GM19438 (cell line): ENCODE measurements around the gene VAMP8.
"Not testable (repeated sequence)": the region's sequence is repeated elsewhere in the genome, so short reads cannot be mapped to it uniquely, and the experiment has no call there.

Experiments
- ATAC-seq: cut with Tn5 transposase; IDR thresholded peaks from one replicate; pipeline ENCODE4 v1.9.1; 2021; ENCODE audit warnings: low read depth; ENCODE audit not compliant: unreplicated experiment

The VAMP8 gene

DNA sequence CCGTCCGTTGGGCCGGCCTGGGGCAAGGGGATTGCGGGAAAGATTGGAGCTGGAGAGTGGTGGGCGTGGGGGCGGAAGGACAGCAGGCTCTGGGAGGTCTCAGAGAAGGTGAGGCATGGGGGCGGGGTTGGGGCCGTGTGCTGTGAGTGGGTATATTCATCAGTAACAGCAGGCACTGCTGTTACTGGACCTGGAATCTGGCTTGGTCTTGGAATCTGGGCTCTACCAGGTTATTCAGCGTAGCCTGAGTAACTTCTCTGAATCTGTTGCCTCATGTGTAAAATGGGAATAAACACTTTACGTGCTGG lies 18.6 kb downstream of the VAMP8 start:
- no peak for ATAC-seq

DNA sequence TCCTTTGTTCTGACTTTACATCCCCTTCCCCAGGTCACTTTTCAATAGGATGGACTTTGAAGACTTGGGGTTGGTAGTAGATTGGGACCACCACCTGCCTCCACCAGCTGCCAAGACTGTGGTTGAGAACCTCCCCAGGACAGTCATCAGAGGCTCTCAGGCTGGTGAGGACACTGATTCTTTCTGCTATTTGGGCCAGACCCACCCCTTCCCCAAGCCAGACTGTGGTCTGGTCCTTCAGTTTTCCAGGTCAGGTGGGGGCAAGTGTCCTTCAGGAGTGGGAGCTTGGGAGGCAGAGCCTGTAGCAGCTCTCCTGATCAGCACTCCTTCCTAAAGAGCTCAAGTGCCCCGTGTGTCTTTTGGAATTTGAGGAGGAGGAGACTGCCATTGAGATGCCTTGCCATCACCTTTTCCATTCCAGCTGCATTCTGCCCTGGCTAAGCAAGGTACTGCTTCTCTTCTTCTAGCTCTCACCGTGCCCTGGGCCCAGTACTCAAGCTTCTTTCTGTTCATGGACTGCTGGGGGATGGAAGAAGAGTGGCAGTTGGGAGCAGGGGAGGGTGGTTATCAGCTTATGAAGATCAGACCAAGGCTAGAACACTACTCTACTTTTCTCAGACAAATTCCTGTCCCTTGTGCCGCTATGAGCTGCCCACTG lies 19.2 kb downstream of the VAMP8 start:
- ATAC-seq, result no peak

- ATAC-seq, result no peak
Measured at GRCh38 chr2:85597241-85597640, 19.9 kb downstream of the VAMP8 start.

GRCh38 chr2:85598594-85599340 lies 21.4 kb downstream of the VAMP8 start:
- no peak for ATAC-seq

- no peak for ATAC-seq
Measured at GRCh38 chr2:85599468-85600234, 22.3 kb downstream of the VAMP8 start.

DNA sequence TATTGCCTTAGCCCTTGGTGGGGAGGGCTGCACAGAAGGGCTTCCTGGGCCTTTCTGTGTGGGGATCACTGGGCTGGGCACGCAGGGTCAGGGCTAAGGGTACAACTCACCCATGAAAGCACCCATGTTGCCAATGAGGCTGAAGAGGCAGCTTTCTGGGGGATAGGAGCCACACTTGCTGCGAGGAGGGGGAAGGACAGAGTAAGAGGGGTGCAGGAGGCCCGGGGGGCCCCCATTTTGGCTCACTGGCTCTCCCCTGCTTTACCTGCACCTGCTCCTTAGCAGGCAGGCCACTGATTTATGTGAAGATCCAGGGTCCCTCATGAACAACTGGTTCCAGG lies 22.8 kb downstream of the VAMP8 start:
- ATAC-seq, result no peak

DNA sequence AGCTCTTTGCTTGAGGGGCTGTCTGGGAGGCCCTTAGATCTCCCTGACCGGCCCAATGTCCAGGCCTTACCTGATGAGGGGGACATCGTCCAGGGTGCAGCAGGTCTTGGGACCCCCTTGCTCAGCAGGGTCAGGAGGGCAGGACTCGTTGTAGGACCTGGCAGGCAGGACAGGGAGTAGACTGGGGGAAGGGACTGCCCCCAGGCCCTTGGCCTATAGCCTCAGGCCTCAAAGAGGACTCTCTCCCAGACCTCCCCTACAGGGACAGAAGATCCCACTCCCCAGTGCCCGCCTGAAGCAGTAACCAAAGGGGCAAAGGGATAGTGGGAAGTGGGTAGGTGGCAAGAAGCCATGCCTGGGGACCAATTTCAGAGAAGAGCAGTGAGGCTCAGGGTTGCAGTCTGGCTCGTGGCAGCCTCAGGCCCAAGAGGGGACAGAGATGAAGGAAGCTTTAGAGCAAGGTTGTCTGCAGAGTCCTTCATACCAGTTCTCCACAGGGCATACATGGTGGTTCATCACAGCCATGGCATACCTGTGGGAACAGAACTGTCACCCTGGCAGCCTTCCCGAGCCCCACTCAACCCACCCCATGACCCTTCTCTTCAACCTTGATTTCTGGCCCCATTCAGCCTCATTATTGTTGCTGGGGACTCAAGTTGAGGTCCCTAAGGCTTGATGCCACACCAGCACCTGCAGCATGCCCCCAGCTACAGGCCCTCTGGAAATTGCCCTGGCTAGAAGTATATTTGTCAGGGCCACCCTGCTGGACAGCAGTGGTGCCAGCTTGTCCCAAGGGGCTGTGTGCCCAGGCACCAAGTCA lies 23.8 kb downstream of the VAMP8 start:
- ATAC-seq, result no peak

- peak; percentile 42 for ATAC-seq
Measured at GRCh38 chr2:85601771-85602475, 24.5 kb downstream of the VAMP8 start.

DNA sequence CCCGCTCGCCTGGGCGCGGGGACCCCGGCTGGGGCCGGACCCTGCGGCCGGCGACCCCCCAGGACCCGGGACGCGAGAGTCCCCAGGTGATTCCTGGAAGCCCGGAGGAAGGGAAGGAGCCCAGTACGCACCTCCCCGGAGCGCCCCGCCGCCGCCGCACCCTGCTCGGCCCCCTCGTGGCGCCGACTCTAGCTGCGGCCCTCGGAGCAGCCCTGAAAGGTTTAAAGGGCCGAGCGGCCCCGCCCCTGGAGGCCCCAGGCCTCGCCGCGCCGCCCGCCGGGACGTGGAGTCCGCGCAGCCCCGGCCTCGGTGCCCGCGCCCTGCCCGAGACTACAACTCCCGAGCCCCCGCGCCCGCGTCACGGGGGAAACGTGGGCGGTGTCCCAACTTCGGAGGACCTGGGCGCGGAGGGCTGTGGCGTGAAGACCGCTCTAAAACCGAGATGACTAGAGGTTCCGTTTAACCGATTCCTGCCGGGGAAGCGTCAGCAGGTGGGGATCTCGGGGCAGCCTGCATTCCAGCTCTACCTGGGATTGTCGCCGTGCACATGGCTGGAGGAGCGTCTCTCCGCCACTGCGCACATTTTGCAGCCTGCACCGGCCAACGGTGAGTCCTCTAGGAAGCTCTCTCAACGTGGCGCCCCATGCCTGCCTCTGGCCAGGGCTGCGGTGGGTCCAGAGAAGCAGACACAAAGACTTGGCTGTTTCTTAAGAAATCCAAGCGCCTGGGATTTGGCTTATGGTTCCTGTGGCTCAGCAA lies 25.3 kb downstream of the VAMP8 start, which contains the start of gene TMEM150A:
Gene TMEM150A, minus strand, starts transcription at position 223 of the 759 bp plus-strand sequence. CDS start 750 bp downstream, outside the sequence.
- peak; percentile 94 for ATAC-seq

GRCh38 chr2:85604133-85604444 lies 26.7 kb downstream of the VAMP8 start:
- ATAC-seq, result not testable (repeated sequence)

- no peak for ATAC-seq
Measured at GRCh38 chr2:85604568-85605339, 27.4 kb downstream of the VAMP8 start.

DNA sequence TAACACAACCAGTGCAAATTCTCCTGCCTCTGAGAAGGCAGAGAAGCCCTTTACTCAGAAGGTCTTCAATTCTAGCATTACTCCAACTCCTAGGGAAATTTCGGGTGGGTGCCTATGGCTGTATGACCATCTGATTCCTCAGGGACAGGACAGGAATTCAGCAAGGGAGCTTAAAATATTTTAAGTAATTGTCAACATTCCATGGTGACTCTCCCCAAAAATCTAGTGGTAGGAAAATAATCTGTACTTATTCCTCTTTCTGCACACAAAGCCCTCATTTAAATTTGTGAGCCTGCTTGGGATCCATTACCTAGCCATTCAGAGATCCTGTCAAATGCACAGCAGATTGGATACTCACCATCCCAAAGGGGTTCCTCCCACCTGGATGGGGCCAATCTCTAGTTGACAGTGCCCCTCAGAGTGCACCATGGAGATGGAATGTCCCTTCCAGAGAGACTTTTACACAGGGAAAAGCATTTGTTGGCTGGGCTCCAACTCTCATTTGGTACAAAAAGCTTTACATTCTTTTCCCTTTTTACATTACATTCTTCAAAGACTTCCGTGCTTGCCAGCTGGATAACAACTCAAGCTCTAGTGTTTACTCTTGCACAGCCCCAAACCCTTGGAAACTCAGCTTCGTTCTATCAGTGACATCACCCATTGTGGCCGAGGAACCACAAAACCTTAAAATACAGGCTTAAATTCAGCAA lies 28.2 kb downstream of the VAMP8 start:
- no peak for ATAC-seq

DNA sequence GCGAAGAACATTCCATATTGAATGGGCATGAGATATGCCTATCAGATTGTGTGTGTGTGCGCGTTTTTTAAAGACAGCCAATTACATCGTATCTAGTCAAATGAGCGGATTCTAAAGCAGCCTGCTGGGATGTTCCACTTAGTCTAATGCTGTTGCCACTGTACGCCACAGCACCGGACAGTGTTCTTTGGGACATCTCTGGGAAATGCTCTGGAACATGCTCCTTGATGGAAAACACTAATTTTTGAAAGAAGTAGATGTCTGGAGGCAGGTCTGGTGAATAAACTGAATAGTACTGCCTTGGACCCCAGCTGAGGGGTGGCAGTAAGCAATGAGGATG lies 28.7 kb downstream of the VAMP8 start:
- no peak for ATAC-seq

- no peak for ATAC-seq
Measured at GRCh38 chr2:85607268-85608215, 30.2 kb downstream of the VAMP8 start.

DNA sequence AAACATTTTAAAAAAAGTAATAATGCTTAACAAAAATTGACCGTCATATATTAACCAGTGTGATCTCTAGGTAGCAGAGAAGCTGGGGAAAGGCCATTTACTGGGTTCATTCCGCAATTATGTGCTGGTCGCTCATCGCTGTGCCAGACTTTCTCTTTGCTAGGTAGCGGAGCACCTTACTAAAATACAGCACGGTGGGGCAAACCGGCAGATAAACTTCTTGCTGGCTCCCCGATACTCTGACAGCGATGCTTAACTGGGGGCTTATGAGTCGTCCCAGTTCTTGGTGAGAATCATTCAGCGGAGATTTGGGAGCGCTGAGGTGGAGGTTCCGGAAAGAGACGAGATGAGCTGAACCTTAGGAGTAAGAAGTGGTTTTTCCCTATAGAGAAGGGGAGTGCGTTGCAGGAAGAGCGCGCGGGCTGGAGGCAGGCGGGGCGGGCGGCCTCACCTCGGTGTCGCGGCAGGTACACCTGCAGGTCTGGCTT lies 33.9 kb downstream of the VAMP8 start:
- ATAC-seq, result no peak

- peak; percentile 70 for ATAC-seq
Measured at GRCh38 chr2:85611705-85612587, 34.6 kb downstream of the VAMP8 start, which contains the start of gene C2orf68. TSS of gene C2orf68 (minus strand) at chr2:85612066. CDS start at chr2:85611984, 82 bp downstream.
